Measurements from ENCODE around the gene MTARC2. TPM values are rescaled to one million over a fixed set of nuclear protein-coding genes. Genes with fewer than 3 reads are reported as not detected.

The MTARC2 gene
- total RNA-seq, 4 donors from 2014 or later, result 1.5 to 6.7 (median 6.1) TPM

DNA sequence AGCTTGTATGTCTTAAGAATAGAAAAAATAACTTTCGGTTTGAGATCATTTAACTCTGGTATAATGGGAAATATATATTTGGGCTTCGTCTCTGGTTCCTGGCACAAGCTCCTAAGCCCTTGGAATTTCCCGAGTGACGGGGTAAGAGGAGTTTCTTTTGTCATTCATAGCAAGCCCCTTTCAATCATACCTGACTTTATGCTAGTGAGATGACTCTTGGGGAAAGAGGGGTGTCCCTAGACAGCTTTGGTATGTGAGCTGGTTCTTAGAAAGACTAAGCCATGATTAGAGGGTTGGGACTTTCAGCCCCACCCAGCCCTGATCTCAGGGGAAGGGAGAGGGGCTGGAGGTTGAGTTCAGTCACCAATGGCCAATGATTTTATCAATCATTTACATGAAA lies 24.7 kb downstream of the MTARC2 start:
- peaks cover 0 to 42% (median 0%) of the 10 kb centered on the region in 3 donors for H3K36me3 ChIP-seq

DNA sequence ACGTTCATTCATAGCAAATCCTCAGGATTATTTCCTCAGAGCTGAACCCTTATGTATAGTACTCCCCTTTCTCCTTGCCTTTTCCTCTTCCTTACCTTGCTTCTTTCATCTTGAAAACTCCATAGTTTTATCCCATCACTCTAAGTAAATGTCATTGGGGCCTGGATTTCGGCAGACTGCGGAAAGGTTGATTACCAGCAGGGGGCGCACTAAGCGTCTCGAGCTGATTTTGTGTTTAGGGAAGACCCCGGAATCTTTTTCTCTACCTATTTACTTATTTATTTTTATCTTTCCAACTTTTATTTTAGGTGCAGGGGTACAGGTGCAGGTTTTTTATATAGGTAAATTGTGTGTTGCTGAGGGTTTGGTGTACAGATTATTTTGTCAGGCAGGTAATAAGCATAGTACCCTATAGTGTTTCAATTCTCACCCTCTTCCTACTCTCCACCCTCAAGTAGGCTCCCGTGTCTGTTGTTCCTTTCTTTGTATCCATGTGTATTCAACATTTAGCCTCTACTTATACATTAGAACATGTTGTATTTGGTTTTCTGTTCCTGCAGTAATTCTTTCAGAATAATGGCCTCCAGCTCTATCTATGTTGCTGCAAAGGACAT lies 27.2 kb downstream of the MTARC2 start:
- peaks cover 0 to 38% (median 0%) of the 10 kb centered on the region in 3 donors for H3K36me3 ChIP-seq
- DNase-seq, result no peak
- H3K4me3 ChIP-seq, result no peak overlapping the region
- intact Hi-C loops (cut with DNase I), result loop anchor here (10.0 kb wide), 1 partner anchor 81 kb away; the partner anchor contains the start of gene C1orf115
- no peak for TF ChIP-seq POLR2A (IDR thresholded peaks at IDR 0.05)
- TF ChIP-seq, protein P1, sequence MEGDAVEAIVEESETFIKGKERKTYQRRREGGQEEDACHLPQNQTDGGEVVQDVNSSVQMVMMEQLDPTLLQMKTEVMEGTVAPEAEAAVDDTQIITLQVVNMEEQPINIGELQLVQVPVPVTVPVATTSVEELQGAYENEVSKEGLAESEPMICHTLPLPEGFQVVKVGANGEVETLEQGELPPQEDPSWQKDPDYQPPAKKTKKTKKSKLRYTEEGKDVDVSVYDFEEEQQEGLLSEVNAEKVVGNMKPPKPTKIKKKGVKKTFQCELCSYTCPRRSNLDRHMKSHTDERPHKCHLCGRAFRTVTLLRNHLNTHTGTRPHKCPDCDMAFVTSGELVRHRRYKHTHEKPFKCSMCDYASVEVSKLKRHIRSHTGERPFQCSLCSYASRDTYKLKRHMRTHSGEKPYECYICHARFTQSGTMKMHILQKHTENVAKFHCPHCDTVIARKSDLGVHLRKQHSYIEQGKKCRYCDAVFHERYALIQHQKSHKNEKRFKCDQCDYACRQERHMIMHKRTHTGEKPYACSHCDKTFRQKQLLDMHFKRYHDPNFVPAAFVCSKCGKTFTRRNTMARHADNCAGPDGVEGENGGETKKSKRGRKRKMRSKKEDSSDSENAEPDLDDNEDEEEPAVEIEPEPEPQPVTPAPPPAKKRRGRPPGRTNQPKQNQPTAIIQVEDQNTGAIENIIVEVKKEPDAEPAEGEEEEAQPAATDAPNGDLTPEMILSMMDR (IDR thresholded peaks at IDR 0.05), result peak; percentile 42 to 91 (median 64)
- no peaks in the 10 kb centered on the region for H3K9me3 ChIP-seq
- WGBS, 2 donors, result 23 to 27% methylated on average over 8 of the region's 8 CpGs
- H3K4me1 ChIP-seq, result no peaks in the 10 kb centered on the region
- H3K27me3 ChIP-seq, result no peaks in the 10 kb centered on the region
- H3K27ac ChIP-seq, result no peak overlapping the region

More for the DNA sequence above, 24.7 kb downstream of the MTARC2 start:
- no peak for TF ChIP-seq POLR2A (IDR thresholded peaks at IDR 0.05)
- TF ChIP-seq, protein P1 (IDR thresholded peaks at IDR 0.05), result no peak
- WGBS, 2 donors, result 74 to 93% methylated on average over 4 of the region's 4 CpGs
- no peaks in the 10 kb centered on the region for H3K9me3 ChIP-seq
- peaks cover 0 to 9% (median 3%) of the 10 kb centered on the region in 3 donors for H3K4me1 ChIP-seq
- intact Hi-C loops (cut with DNase I), result loop anchor here (10.0 kb wide), 1 partner anchor 78 kb away; the partner anchor contains the start of gene C1orf115
- no peak overlapping the region for H3K27ac ChIP-seq
- no peak for DNase-seq
- H3K27me3 ChIP-seq, result no peaks in the 10 kb centered on the region
- H3K4me3 ChIP-seq, result no peak overlapping the region

DNA sequence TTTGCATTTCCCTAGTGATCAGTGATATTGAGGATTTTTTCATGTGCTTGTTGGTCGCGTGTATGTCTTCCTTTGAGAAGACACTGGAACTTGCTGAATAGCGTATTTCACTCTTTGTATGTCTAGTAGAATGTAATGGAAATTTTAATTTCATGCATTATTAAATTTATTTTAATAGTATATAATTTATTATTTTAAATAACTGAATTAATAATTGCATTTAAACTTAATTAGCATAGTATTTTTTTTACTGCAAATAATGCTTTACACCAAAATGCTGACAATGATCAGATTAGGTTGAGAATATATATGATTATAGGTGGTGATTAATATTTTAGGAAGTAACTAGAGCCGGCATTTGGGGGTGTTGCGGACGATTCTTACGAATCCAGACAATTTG lies 28.1 kb downstream of the MTARC2 start:
- no peaks in the 10 kb centered on the region for H3K9me3 ChIP-seq
- TF ChIP-seq POLR2A (IDR thresholded peaks at IDR 0.05), result no peak
- TF ChIP-seq, protein P1 (IDR thresholded peaks at IDR 0.05), result no peak
- WGBS, 2 donors, result 86 to 87% methylated on average over 7 of the region's 7 CpGs
- no peak for DNase-seq
- H3K4me1 ChIP-seq, result no peaks in the 10 kb centered on the region
- intact Hi-C loops (cut with DNase I), result loop anchor here (10.0 kb wide), 1 partner anchor 81 kb away; the partner anchor contains the start of gene C1orf115
- H3K36me3 ChIP-seq, result peaks cover 0 to 29% (median 0%) of the 10 kb centered on the region in 3 donors
- no peak overlapping the region for H3K4me3 ChIP-seq
- H3K27me3 ChIP-seq, result no peaks in the 10 kb centered on the region
- no peak overlapping the region for H3K27ac ChIP-seq

DNA sequence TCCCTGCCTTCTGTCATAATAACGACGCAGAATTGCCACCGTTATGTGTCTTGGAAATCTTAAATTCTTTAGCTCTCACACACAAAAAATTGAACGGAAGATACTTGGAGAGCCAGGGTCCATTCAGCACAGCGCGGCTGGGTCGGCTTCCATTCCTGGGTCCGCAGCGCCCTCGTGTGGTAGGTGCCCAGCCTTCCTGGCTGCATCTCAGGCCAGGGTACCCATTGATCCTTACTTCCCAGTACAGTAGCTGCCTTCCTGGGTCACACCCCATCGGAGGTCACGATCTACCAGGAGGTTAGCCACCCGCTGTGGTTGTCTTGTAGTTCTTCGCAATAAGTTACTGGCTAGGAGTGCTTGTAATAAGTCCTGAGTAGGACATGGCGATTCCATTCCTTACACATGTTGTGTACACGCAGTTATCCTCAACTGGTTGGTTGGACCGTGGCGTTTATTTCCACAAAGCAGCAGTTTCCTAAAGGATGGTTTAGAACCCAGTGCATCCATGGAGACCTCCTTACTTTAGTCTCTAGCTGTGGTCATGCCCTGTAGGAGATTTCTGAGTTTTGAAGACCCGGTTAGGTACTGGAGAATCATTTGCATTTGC lies 28.7 kb downstream of the MTARC2 start:
- WGBS, 2 donors, result 26 to 27% methylated on average over 14 to 18 of the region's 19 CpGs
- H3K4me3 ChIP-seq, result no peak overlapping the region
- peaks cover 0 to 26% (median 0%) of the 10 kb centered on the region in 3 donors for H3K36me3 ChIP-seq
- no peaks in the 10 kb centered on the region for H3K9me3 ChIP-seq
- H3K27me3 ChIP-seq, result no peaks in the 10 kb centered on the region
- H3K27ac ChIP-seq, result no peak overlapping the region
- intact Hi-C loops (cut with DNase I), result loop anchor here (10.0 kb wide), 1 partner anchor 82 kb away; the partner anchor contains the start of gene C1orf115
- no peak for DNase-seq
- TF ChIP-seq POLR2A (IDR thresholded peaks at IDR 0.05), result no peak
- TF ChIP-seq, protein P1 (IDR thresholded peaks at IDR 0.05), result peak; percentile 66 to 90 (median 84)
- no peaks in the 10 kb centered on the region for H3K4me1 ChIP-seq

DNA sequence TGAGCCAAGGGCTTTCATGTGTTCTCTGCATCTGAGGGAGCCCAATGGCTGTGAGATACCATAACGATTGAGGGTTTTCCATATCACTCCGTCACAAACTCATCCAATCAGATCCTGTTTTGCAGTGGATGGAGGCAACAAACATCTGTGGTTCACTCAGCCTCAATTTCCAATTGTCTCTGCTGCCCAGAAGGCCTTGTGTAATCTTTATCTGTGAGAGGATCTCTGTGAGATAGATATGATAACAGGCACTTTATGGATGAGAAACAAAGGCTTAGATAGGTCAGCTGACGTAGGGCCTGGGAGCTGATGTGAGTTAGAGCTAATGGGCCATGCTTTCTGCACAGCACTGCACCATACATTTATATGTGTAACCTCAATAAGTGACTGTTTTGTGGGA lies 35.3 kb downstream of the MTARC2 start:
- WGBS, 2 donors, result 76 to 84% methylated on average over 3 of the region's 3 CpGs
- Histone ChIP-seq H3K9me3 (no peaks in the 10 kb centered on the region), H3K36me3 (peaks cover 0 to 18% (median 0%) of the 10 kb centered on the region in 3 donors), H3K27me3 (peaks cover 0 to 5% (median 0%) of the 10 kb centered on the region in 4 donors), H3K4me3 (no peak overlapping the region), H3K27ac (no peak overlapping the region), H3K4me1 (peaks cover 0 to 35% (median 12%) of the 10 kb centered on the region in 3 donors)
- intact Hi-C loops (cut with DNase I), result no loop called here
- DNase-seq, result no peak
- TF ChIP-seq POLR2A (IDR thresholded peaks at IDR 0.05), result no peak
- TF ChIP-seq, protein P1 (IDR thresholded peaks at IDR 0.05), result no peak

Measured in esophagus squamous epithelium (tissue), 5 donors.